GM20431 (cell line): ENCODE measurements around the gene GRIK3.
"Not testable (repeated sequence)": the region's sequence is repeated elsewhere in the genome, so short reads cannot be mapped to it uniquely, and the experiment has no call there.

Experiments
- in situ Hi-C: fragments of 300-500 bp; cut with MseI, MboI; formaldehyde crosslinking; loops from one replicate; pipeline ENCODE4 v1.15.0; 2020; ENCODE audit warnings: low sequenced_read_pairs; ENCODE audit not compliant: unreplicated experiment

GRIK3 gene

DNA sequence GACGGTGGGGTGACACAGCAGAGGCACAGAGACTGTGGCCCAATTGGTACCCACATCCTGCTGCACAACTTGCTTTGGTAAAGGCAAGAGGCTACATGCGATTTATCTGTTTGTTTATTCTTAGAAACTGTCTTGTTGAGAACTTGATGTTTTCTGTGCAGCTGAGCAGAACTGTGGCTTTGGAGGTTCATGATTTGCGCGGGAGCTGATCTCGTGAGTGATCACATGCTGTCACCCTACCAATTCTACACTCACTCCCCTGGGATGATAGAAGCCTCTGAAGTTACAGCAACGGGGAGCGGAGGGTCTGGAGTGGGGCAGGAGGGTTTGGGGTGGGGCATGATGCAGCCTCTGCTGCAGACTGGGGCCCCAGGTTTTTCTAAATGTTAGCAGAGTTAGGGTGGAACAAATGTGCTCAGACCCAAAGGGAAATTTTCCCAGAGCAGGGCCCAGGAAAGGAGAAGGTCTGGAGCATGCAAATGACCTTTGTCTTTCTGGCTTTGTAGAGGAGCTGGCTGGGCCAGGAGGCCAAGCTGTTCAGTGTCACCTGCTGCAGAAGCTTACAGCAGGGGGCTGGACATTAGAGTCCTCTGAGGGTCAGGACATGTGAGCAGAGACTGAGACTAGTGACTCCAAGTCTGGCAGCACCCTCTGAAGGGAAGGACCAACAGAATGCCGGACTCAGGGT, 83.6 kb downstream of the GRIK3 start:
- in situ Hi-C loops: no loop called here

DNA sequence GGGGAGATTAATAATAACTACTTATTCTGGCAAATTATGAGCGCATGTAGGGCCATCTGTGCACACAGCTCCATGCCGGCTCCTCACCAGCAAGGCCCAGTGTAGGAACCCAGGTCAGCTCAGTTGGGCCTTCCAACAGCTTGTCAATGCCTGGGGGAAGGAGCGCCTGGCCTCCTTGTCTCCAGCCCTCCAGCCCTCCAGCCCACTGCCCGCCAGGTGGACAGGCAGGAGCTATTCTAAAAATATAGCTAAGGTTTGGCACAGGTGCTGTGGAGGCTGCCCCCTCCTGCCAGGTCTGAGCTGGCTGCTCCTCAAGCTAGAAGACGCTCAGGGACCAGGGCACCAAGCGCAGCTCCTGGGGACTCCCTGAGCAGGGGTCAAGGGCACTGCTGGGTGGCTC, 85.7 kb downstream of the GRIK3 start:
- in situ Hi-C loops: no loop called here

DNA sequence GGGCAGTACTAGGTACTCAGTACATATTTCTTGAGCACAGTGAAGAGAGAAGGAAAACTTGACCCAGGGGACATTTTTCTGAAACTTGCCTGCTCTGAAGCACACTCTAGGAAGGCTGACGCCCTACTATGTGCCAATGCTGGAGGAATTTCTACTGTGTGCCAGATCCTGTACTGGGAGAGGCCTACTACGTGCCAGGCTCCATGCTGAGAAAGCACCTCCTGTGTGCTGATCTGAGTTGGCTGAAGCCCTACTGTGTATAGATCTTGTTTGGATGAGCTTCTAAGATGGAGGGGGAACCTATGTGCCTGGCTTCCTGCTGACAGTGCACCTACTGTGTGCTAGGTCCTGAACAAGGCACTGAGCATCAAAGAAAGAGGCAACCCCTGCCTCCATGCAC, 86.2 kb downstream of the GRIK3 start:
- in situ Hi-C loops: no loop called here

DNA sequence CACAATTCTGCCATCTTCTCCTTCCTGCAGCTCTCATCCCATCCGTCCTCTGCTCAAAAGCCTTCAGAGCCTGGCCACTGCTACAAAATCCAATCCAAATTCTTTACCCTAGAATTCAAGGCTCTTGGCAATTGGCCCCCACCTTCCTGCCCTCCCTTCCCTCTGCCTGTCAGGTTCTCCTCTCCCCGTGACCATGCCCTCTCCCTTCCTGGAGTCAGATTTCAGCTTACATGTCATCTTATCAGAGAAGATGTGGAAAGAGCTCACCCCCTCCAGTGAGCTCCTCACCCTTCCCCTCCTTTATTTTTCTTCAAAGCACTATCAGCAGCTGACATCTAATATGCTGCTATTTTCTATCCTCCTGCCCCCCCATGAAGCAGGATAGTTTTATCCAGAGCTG, 86.9 kb downstream of the GRIK3 start:
- in situ Hi-C loops: no loop called here

DNA sequence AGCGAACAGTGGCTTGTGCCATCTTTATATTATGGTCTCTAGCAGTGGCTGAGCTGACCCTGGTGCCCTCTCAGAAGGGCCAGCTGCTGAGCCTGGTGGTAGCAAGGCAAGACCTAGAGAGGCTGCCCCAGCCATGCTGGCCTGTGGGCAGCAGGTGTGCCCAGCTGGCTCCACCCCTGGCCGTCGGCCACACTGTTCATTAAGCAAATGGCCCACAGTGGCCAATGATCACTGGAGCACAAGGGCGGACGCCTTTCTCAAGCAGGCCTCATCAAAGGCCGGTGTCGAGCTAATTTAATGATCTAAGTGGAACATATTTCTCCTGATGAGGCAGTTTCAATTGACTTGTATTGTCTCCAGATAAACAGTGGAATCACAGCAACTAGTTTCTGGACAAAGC, 89.4 kb downstream of the GRIK3 start:
- in situ Hi-C loops: no loop called here

DNA sequence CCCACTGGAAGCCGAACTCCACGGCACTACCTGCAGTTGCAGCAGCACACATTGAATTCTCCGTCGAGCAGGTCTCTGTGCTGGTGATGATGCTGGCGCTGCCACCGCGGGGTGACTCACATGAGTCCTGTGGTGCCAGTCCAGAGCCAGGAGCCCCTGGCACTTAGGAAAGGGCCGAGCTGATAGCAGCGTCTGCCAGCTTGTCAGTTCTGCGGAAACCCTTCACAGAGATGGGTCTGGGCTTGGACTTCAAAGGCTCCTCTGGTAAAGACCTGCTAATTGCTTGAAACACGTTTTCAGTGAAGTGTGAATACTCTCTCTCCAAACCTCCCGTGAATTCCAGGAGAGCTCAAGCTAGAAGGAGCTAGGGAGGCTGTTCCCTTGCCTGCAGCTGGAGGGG, 92.2 kb downstream of the GRIK3 start:
- in situ Hi-C loops: no loop called here

DNA sequence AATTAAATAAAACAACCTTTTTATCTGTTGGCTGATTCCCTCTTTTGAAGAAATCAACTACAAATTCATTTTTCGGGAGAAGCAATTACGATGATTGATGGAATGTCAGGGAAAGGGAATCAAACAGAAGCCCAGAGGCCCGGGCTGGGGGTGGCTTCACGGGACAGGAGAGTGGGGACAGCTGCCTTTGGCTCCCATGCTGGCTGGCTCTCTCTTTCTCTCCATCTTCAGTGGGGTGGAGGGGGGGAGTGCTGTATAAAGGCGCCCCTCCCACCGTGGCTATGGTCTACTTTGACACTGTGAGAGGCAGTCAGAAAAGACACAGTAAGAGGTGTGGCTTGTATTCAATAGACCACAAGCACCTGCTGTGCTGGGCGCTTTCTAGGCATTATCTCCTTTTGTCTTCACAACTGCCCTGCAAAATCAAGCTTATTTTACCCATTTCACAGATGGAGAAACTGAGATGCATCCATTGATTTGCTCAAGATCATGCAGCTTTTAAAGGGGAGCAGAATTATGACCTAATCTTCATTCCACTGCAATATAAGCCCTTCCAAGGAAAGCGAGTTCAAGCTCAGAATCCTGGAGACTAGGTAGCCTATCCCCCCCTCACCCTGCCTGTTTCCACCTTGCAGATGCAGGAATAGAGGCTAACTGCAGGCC, 92.9 kb downstream of the GRIK3 start:
- in situ Hi-C loops: no loop called here

DNA sequence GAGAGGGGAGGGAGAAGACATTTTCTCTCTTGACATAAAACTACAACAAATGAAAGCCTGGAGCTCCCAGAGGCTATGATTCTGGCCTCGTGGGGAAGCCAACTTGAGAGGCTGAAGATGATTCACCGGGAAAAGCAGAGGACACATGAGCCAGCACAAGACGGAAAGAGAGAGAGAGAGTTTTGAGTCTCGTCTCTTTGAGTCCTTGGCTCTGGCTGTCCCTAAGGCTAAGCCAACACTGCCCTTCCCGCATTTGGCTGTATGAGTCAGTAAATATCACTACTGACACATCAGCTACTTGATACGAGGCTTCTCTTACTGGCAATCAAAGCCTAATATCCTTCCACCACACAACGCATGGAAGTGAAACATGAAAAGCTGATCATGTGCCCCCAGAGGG, 95.5 kb downstream of the GRIK3 start:
- in situ Hi-C loops: no loop called here

DNA sequence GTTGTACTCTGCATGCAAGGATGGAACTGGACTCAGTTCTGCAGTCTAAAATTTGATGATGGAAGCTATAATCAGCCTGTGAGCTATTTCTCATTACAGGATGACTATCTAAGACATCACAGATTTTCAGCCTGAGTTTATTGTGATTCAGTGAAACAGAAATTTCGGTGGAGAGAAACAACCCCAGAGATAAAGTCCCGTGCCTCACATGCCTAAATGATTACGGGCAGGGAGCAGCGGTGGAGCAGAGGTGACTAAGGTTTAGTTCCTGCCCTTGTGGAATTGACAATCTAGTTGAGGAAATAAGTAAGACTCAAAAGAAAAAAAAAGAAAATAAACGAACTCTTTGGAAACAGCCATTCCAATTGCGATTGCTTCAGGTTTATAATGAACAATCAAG, 96.9 kb downstream of the GRIK3 start:
- in situ Hi-C loops: no loop called here

DNA sequence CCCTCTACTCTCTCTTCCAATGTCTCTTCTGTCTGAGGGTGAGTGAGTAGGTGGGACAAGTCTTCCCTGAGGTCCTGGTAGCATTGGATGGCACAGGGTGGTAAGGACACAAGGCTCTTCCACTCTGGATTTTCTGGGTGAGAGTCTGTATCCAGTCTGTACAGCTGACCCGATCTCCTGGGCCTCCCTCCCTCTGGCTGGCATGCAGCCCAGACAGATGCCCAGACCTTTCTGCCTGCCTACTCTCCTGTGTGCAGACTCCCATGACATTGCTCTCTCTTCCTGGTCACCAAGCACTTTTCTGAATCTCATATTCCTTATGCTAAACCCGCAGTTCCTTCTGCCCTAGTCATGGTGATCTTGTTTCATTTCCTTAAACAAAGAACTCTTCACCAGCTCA, 100.3 kb downstream of the GRIK3 start:
- in situ Hi-C loops: no loop called here

DNA sequence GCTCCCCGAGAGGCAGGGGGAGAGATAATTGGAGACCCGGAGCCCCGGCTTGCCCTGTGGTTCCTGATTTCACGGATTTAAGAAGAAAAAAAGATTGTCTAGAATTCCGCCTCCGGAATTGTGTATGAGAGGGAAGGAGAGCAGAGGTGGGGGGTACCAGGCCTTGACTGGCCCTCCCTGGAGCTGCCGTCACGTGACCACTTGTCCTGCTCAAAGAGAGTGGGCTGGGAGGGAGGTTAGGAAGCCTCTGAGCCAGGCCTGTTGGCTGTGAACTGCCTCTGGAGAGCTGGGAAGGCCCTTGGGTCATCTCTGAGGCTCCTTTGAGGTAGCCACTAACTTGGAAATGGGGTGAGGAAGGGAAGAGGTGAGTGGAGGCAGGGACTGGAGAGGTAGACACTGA, 106.5 kb downstream of the GRIK3 start:
- in situ Hi-C loops: no loop called here

DNA sequence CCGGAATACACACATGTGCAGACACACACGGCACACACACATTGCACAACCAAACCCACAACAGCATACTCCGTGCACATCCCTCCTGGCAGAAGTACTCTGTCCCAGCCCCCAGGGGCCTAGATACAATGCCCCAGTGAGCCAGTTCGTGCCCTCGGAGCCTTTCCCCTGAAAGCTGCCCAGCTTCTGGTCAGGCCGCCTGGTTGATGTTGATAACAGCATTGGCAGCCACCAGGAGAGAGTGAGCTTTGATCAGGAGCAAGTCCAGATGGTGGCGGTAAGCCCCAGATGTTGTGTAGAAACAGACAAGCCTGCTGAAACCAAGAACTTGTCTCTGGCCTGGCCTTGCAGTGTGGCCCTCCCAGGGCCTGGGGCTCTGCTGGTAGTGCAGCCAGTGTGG, 109.1 kb downstream of the GRIK3 start:
- in situ Hi-C loops: no loop called here

DNA sequence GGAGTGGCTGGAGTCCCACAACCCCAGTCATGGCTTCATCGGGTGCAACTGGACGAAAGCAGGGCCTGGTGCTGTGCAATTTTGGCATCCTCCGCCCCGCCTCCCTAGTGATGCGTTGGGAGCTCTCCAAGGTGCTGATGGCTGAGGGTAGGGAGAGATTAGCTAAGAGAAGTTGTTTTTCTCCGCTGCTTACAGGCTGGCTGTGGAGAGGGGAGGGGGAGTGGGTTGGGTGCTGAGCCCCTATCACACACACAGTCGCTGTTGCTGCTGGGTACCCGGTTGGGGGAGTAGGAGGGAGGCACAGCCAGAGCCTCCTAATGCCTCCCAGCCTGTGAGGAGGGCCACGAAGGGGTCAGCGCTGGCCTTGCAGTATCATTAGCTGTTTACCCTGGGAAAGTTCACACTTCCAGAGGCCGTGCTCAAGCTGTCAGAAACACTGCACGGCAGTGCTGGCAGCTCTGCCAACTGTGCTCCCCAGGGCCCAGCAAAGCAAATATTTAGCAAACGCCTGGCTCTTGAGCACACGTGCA, 110.0 kb downstream of the GRIK3 start:
- in situ Hi-C loops: no loop called here

DNA sequence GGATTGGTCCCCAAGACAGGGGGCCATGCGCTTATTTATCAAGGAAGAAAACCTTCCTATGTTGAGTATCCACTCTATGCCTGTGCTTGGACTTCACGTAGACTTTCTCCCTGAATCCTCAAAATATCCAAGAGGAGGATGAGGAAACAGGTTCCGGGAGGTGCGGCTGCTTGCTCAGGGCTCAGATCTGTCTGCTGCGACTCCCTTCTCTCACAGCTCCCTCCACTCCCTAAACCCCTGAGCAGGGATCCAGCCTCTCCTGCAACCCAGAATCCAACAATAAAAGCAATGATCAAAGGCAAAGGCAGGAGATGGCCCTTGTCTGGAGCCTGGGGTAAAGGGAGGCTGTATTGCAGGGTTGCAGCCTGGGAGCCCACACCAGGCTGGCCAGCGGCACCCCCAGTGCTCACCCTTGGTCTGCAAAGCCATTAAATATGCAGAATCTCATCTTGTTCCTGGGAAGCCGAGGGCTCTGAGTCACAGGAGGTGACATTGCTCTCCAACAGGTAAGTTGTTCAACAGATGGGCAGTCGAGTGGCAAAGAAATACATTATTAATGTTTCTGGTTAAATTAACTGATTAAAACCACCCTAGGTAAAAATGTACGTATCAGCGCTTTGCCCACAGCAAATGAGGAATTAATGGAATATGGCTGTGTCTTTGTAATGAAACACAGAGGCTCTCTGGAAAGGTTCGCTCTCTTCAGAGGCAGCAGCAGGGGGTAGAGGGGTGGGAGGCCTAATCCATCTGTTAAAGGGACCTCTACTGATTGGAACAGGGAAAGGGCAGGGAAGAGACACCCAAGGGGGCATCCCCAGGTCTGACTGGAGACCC, 111.5 kb downstream of the GRIK3 start:
- in situ Hi-C loops: no loop called here

DNA sequence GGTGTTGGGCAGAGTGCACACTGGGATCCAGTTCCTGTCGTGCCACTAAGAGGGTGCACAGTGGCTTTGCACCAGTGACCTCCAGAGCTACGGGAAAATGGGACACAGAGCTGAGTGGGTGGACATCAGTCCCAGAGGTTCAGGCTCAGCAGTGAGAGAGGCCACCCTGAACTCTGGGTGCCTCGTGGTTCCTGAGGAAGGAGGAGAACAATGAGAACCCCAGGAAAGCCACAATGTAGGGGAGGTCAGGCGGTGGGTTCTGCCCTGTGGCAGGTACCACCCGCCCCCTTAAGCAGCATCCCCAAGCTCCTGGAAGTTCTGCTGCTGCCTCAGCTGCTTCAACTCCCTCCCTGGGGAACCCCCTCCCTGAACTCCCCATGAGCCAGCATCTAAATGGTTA, 112.2 kb downstream of the GRIK3 start:
- in situ Hi-C loops: no loop called here

DNA sequence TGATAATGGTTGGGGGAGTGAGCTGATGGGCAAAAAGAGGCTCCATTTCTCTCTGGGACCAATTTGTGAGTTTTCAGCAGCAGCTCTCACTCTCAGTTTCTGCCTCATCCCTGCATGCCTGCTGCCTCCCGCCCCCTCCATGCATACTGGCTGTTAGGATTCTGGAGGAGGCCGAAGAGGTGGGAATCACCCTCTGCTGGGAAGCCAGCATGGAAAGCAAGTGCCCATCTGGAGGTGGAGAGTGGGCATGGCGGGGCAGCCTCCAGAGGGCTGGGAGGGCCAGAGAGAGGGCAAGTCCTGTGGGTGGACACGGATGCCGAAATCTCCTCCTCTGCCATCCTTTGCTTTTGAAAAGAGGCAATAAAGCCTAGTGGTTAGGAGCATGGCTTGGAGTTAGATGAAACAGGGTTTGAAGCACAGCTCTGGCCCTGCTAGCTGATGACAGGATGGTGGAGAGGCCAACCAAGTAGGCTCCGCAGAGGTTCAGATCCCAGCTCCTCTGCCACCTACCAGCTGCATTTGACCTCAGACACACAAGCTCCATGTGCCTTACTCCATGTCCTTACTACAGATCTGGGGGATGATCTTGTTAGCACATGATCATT, 113.4 kb downstream of the GRIK3 start:
- in situ Hi-C loops: no loop called here

DNA sequence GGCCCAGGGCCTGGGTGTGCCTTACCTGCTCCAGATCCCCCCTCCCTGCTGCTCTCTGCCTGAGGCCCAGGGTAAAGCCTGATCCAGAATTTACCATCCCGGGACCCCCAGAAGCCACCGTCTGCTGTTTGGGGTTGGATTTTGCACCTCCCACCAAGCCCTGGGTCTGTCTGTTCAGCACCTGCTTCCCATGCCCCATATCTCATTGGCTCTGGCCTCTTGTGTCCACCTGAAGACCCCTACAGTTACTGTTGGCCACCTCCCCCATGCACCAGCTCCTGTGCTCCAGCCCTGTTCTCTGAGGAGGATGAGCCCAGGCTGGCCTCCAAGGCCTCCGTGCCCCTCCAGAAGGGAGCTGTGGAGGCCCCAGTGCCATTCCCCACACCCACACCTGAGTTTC, 113.9 kb downstream of the GRIK3 start:
- in situ Hi-C loops: no loop called here

DNA sequence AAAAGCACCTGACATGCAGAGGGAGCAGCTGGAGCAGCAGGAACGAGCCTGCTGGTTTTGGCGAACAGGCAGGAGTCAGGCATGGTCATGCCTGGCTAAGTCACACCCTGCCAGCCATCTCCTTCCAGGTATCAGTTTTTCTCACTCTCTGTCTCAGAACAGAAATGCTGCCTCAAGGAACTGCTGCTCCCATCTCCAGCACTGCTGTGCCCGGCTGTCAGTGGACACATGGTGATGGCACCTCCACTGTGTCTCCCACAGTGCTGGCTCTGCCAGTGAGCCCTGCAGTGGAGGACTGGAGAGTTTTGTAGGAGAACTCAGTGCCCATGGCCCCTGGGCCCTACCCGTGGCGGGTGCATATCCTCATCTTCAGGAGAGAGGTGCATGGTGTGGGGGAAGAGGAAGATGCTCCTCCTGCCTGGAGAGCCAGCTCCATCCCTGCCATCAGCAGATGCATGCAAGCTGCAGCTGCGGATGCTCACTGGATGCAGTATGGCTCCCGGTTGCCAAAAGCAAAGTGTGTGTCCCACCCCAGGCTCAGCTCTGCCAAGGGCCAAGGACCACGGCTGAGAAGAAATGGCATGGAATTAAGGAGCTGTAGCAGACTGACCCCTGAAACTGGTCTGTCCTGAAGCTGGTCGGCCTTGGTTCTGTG, 114.7 kb downstream of the GRIK3 start:
- in situ Hi-C loops: no loop called here

DNA sequence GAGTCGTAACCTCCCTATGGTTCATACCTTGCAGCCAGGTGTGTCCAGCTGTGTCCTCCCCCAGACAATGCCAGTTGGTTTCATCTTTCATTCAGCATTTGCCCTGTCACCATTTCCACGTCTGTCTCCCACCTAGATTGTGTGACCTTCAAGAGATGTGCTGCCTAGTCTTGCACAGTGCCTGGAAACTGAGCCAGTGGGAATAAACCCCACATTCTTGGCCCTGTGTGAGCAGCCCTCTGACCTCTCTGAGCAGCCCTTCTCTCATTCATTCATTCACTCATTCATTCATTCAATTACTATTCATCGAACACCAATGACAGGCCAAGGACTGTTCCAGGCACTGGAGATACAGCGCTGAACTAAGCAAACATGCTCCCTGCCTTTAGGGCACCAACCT, 115.7 kb downstream of the GRIK3 start:
- in situ Hi-C loops: no loop called here

DNA sequence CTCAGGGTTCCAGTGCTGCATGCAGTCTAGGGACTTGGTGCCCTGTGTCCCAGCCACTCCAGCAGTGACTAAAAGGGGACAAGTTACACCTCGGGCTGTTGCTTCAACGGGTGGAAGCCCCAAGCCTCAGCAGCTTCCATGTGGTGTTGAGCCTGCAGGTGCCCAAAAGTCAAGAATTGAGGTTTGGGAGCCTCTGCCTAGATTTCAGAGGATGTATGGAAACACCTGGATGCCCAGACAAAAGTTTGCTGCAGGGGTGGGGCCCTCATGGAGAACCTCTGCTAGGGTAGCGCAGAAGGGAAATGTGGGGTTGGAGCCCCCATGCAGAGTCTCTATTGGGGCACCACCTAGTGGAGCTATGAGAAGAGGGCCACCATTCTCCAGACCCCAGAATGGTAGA, 117.8 kb downstream of the GRIK3 start:
- in situ Hi-C loops: not testable (repeated sequence)
